Muscle of back (tissue), 11 donors: Measurements from ENCODE around the gene QKI. TPM values are rescaled to one million over a fixed set of nuclear protein-coding genes. Genes with fewer than 3 reads are reported as not detected.

Experiments
- DNase-seq, 3 donors: peaks; one replicate each; pipeline versions ENCODE4 v3.0.0 to v3.0.0-alpha.2; 2013
- polyA plus RNA-seq, 10 donors: library from polyadenylated mRNA; unstranded; fragments of 120-200 nt; gene quantifications; one replicate each; pipeline ENCODE4 v1.2.1, GENCODE V29; 2013; ENCODE audit not compliant: insufficient read length in 10 of 10

QKI gene
- polyA plus RNA-seq, 10 donors: 200 to 276 (median 234) TPM

- DNase-seq: no peak
These were observed 193.3 kb downstream of the QKI start for GRCh38 chr6:163607792-163608191.

GRCh38 chr6:163608204-163608644, 193.7 kb downstream of the QKI start:
- no peak for DNase-seq

DNA sequence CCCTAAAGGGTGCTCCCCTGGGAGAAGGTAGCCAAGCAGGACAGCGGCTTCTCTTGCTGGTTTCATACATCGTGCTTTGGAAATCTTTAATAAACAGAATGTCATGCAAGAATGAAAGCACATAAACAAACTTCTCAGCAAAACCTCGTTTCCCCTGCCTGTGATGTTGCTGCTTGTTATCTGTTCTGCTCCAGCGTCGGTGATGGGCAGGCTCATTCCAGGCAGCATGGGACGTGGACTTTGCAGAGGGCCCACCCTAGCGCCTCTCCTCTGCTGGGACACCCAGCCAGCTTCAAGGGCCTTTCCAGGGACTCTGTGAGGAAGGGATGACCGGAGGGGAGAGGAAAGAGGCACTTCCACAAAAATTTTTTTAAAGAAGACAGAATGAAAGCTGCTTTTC, 197.7 kb downstream of the QKI start:
- DNase-seq: no peak

DNA sequence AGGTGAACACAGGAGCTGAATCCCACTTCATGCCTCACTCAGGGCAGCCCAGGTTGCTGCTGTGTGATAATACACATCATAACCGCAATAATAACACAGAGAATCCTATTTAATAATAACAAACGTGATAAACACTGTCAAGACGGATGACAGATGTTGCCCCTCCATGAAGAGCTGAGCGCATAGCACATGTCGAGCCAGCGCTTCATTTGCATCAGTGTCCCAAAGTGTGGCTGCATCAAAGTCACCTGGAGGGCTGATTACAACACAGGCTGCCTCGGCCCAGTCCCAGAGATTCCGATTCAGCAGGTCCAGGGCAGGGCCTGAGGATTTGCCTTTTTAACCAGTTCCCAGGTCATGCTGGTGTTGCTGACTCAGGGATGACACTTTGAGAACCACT, 198.5 kb downstream of the QKI start:
- DNase-seq: no peak

- DNase-seq: no peak
These were observed 199.2 kb downstream of the QKI start for GRCh38 chr6:163613668-163614067.

- no peak for DNase-seq
These were observed 201.9 kb downstream of the QKI start for GRCh38 chr6:163616452-163616851.

DNA sequence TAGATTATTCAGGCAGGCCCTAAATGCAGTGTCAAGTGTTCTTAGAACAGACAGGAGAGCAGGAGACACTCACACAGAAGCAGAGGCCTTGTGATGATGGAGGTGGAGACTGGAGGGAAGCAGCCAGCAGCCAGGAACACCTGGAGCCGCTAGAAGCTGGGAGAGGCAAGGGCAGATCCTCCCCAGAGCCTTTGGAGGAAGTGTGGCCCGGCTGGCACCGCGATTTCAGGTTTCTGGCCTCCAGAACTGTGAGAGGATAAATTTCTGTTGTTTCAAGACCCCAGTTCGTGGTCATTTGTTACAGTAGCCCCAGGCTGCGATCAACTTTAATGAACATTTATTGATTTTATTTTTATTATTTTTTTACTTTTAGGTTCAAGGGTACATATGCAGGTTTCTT, 203.0 kb downstream of the QKI start:
- DNase-seq: no peak

- no peak for DNase-seq
These were observed 205.6 kb downstream of the QKI start for GRCh38 chr6:163620101-163620500.

DNA sequence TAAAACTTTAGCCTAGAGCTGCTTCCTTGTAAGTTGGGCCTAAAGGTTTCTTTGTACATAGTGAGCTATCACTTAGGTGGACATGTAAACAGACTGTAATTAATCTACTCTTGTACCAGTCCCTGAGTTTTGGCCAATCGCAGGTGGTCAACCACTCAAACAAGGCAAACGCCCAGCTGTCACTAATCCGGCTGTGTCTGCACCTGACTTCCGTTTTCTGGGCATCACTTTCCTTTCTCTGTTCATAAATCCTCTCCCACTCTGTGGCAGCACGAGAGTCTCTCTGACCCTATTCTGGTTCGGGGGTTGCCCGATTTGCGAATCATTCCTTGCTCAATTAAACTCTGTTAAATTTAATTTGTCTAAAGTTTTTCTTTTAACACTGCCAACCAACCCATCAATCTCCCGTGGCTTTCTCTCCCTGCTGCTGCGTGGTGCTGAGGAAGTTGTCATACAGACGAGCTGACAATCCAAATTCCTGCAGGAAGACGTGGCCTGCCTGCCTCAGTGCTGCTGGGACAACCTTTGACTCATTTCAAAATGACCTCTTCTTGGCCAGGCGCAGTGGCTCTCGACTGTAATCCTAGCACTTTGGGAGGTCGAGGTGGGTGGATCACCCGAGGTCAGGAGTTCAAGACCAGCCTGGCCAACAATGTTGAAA, 206.3 kb downstream of the QKI start:
- no peak for DNase-seq

DNA sequence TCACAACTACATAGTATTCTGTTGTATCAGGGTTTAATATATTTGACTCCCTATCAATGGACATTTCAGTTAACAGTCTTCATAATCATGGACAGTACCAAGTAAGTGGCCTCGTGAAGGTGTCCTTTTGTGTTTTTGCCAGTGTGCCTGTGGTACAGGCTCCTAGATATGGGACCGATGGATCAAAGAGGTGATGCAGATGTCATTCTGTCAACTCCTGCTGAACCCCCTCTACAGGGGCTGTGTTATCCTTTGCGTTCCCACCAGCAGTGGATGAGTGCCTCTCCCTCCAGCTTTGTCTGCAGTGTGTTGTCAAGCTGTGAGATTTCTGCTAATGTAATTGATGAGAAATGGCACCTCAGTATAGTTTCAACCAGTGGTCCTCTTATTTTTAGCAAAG, 210.7 kb downstream of the QKI start:
- no peak for DNase-seq

GRCh38 chr6:163626073-163626867, 211.8 kb downstream of the QKI start:
- no peak for DNase-seq

DNA sequence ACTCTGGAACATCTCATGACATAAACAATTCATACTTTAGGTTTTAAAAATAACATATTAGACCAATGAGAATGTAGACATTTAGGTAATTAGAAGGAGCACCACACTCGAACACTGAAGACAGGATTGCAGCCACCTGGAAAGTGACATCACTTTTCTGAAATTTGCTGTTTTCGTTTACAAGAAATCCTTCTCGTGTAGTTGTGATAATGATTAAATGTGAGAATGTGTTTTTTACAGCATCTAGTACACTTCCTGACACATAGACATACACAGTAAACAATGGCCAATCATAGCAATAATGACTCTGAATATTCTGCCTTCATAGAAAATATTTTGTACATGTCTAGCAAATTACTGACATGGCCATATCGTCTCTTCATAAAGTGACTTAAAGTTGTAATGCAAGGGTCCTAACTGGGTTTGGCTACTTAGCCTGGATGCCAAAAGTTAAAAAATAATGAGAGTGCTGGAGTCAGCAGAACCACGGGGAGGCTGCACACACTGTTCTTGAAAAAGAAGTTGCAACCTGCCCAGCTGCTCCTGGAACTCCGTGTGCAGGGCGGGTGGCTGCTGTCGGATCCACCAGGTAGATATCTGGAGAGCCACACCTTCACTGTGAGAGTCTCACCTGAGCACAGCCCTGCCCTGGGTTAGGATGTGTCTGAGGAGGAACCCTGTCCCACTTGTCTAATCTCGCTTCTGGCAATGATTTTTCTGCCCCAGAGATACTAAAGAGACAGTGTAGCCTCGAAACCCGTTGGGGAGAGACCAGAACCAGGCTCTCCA, 212.9 kb downstream of the QKI start:
- DNase-seq: no peak
